K562 (cell line): Measurements from ENCODE around the gene KCTD18. TPM values are rescaled to one million over a fixed set of nuclear protein-coding genes. Genes with fewer than 3 reads are reported as not detected.
A peak's percentile ranks its signal among the peaks of the same experiment; 100 is the strongest.

Experiments
- ATF4 ChIP-seq: fragments of 450-650 bp; formaldehyde crosslinking; IDR thresholded peaks from 2 replicates; pipeline ENCODE4 v1.4.0; 2022; ENCODE audit warnings: mild to moderate bottlenecking, moderate library complexity
- CBFA2T3 ChIP-seq: fragments of 450-650 bp; IDR thresholded peaks from 2 replicates; pipeline ENCODE4 v1.6.1; 2017
- CEBPZ ChIP-seq: fragments of 150-350 bp; IDR thresholded peaks from 2 replicates; pipeline ENCODE4 v1.6.1; 2014; ENCODE audit warnings: low read depth, mild to moderate bottlenecking, low read length, borderline replicate concordance
- E2F1 ChIP-seq: sonication (generic); formaldehyde crosslinking; IDR thresholded peaks from 2 replicates; pipeline ENCODE4 v1.8.1; 2023; ENCODE audit warnings: mild to moderate bottlenecking, missing genetic modification reagents, moderate library complexity
- ETV1 ChIP-seq: fragments of 450-650 bp; conservative IDR thresholded peaks from 2 replicates; pipeline ENCODE4 v1.6.1; 2016; ENCODE audit warnings: missing genetic modification characterization, control low read depth, low read depth, missing compliant biosample characterization
- HBP1 ChIP-seq: fragments of 450-650 bp; formaldehyde crosslinking; IDR thresholded peaks from 2 replicates; pipeline ENCODE4 v1.4.0; 2022; ENCODE audit warnings: missing genetic modification characterization
- HNRNPH1 ChIP-seq: fragments of 200-400 bp; formaldehyde crosslinking; optimal IDR thresholded peaks from 2 replicates; pipeline ENCODE3; 2017; ENCODE audit warnings: low read depth, mild to moderate bottlenecking, low read length, moderate library complexity
- HOXB6 ChIP-seq: fragments of 250-450 bp; sonication (Bioruptor Pico); IDR thresholded peaks from 2 replicates; pipeline ENCODE4 v1.5.1; 2022; ENCODE audit warnings: mild to moderate bottlenecking, borderline replicate concordance
- RFX1 ChIP-seq: fragments of 450-650 bp; IDR thresholded peaks from 2 replicates; pipeline ENCODE4 v1.6.1; 2016; ENCODE audit warnings: mild to moderate bottlenecking, moderate library complexity
- SNIP1 ChIP-seq: fragments of 450-650 bp; IDR thresholded peaks from 2 replicates; pipeline ENCODE4 v1.7.1; 2017; ENCODE audit warnings: low read depth, mild to moderate bottlenecking
- TCF15 ChIP-seq: fragments of 250-450 bp; sonication (Bioruptor Pico); IDR thresholded peaks from 2 replicates; pipeline ENCODE4 v1.8.0; 2022; ENCODE audit warnings: moderate library complexity, mild to moderate bottlenecking, inconsistent platforms
- ZBTB11 ChIP-seq, 3 experiments: fragments of 200-800 bp in 1 of 3; fragments of 250-450 bp in 1 of 3; fragments of 450-650 bp in 1 of 3; sonication (Bioruptor Pico) in 1 of 3; sonication (Bioruptor generic) in 1 of 3; formaldehyde crosslinking in 1 of 3; IDR thresholded peaks; 2 replicates each; pipeline versions ENCODE4 v1.6.1 to v1.8.0; 2016 to 2022; ENCODE audit warnings: mild to moderate bottlenecking in 2 of 3, missing genetic modification characterization in 2 of 3, missing compliant biosample characterization in 1 of 3, moderate library complexity in 1 of 3
- ZFPM2 ChIP-seq: fragments of 250-450 bp; sonication (Bioruptor Pico); IDR thresholded peaks from 2 replicates; pipeline ENCODE4 v1.5.1; 2022; ENCODE audit warnings: mild to moderate bottlenecking
- ZNF121 ChIP-seq: sonication (generic); formaldehyde crosslinking; conservative IDR thresholded peaks from 2 replicates; pipeline ENCODE4 v1.8.0; 2022; ENCODE audit warnings: missing genetic modification reagents
- ZNF324 ChIP-seq: fragments of 250-450 bp; sonication (Bioruptor Pico); IDR thresholded peaks from 2 replicates; pipeline ENCODE4 v1.4.0; 2020; ENCODE audit warnings: mild to moderate bottlenecking
- ZNF551 ChIP-seq: fragments of 250-450 bp; sonication (Bioruptor Pico); IDR thresholded peaks from 2 replicates; pipeline ENCODE4 v1.5.0; 2021; ENCODE audit warnings: mild to moderate bottlenecking, moderate library complexity
- polyA plus RNA-seq, 8 experiments: library from polyadenylated mRNA; depleted of rRNA in 4 of 8; stranded (reverse) in 5 of 8; unstranded in 3 of 8; fragments of >200 nt; fragmentation: Nextera tagmentation in 2 of 8; fragmentation: Illumina TruSeq in 1 of 8; extraction: Ambion mirVana in 2 of 8; extraction: Trizol in 1 of 8; gene quantifications; 2 replicates each; pipeline versions ENCODE4 v1.2.1 to v1.2.3, GENCODE V29; 2011 to 2014; ENCODE audit warnings: inconsistent platforms in 1 of 8, missing spikeins in 1 of 8
- total RNA-seq, 7 experiments: library from RNA; depleted of rRNA in 6 of 7; stranded (reverse); fragments of >200 nt in 6 of 7; fragmentation: Illumina TruSeq in 2 of 7; extraction: Trizol in 2 of 7; gene quantifications; 2 replicates each; pipeline versions ENCODE4 v1.2.1 to v1.2.3, GENCODE V29; 2011 to 2021; ENCODE audit warnings: low replicate concordance in 1 of 7

Gene KCTD18
- total and polyA plus RNA-seq, 9 of the 15 experiments (the other 6 are each of a cell fraction or from before 2014, with no cell fraction given), result 0.39 to 5.4 (median 3.8) TPM

GRCh38 chr2:200525882-200526651, 16.2 kb upstream of the KCTD18 start, which contains the start of gene SGO2 (continued):
- TF ChIP-seq CEBPZ, result no peak
- TF ChIP-seq HNRNPH1, result no peak
- no peak for TF ChIP-seq SNIP1
- peak; percentile 60 for TF ChIP-seq RFX1
- TF ChIP-seq HOXB6 (CRISPR knock-in tag), result no peak
- no peak for TF ChIP-seq ZNF551
- no peak for TF ChIP-seq ZNF121 (CRISPR knock-in tag)
- no peak for TF ChIP-seq CBFA2T3
- peak; percentile 88 for TF ChIP-seq E2F1 (CRISPR knock-in tag)
- no peak for TF ChIP-seq ATF4 (CRISPR knock-in tag)
- TF ChIP-seq ZFPM2 (CRISPR knock-in tag), result no peak
- TF ChIP-seq HBP1 (CRISPR knock-in tag), result no peak
- TF ChIP-seq TCF15 (CRISPR knock-in tag), result no peak
- TF ChIP-seq ZNF324 (CRISPR knock-in tag), result no peak
- peak in 1 of 3 experiments; percentile 85; a peak in 2 of 6 replicates for TF ChIP-seq ZBTB11 (CRISPR knock-in tag; IDR thresholded peaks at IDR 0.05)
- TF ChIP-seq ETV1 (tag), result peak; percentile 59; the same call in 1 of the 2 replicates
